ENCODE data around the gene GSK3A. TPM values are rescaled to one million over a fixed set of nuclear protein-coding genes. Genes with fewer than 3 reads are reported as not detected.

The GSK3A gene
- total and polyA plus RNA-seq, 2 donors (not counting 1 experiment from before 2014, with no cell fraction given), result 38.5 to 42.0 TPM

DNA sequence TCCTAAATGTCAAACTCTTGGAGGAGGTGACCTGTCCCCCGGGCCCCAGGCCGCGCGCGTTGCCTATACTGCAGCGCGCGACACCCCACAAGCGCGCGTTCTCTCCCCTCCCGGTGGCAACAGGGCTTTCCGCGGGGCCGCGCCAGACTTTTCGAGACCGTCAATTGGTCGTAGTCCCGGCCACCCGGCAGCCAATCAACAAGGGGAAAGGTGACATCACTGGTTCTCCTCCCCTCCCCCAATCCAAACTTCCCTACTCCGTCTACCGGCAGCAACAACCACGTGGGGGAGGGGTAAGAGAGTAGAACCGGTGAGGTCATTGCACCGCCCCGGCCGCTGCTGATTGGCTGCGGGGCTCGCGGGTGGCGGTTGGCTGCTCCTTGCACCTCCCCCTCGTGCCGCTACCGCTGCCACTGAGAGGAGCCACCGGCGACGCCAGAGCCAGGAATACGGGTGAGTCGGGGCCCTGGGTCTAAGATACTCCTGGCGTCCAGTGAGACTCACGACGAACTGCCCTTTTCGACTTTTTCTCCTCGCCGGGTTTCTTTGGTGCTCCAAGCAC is 25.8 kb upstream of the GSK3A start:
- Mint-ChIP-seq H3K4me1 (peaks cover 22% of the 10 kb centered on the region), H3K9me3 (ENCODE audit: insufficient read depth) (no peaks in the 10 kb centered on the region), H3K27ac (no peak overlapping the region), H3K4me3 (no peak overlapping the region), H3K27me3 (no peaks in the 10 kb centered on the region)
- Histone ChIP-seq H3K79me2 (ENCODE audit: control insufficient read depth, insufficient read depth, low read length) (peaks cover 38% of the 10 kb centered on the region), H3K36me3 (replicated peaks in 1 of 2; ENCODE audit: control extremely low read depth in 1 of 2, control insufficient read depth in 1 of 2, extremely low read depth in 1 of 2, insufficient read depth in 2 of 2, low read length in 1 of 2) (peaks cover 0 to 12% of the 10 kb centered on the region in 2 experiments), H3K27ac (ENCODE audit: low read length in 2 of 2) (peak overlapping the region; percentile 98 to 100), H3K4me3 (ENCODE audit: control extremely low read depth in 1 of 5, extremely low read depth in 1 of 5, insufficient read depth in 1 of 5, low read depth in 2 of 5, low read length in 4 of 5) (peak overlapping the region; percentile 74 to 95 (median 90)), H3K4me2 (replicated peaks; ENCODE audit: low read depth, low read length, poor library complexity, severe bottlenecking) (peak overlapping the region; percentile 95), H2AFZ (ENCODE audit: insufficient read depth, low read depth, low read length, poor library complexity, severe bottlenecking) (peak overlapping the region; percentile 92), H4K20me1 (ENCODE audit: control insufficient read depth, insufficient read depth, low read length, poor library complexity, severe bottlenecking) (no peaks in the 10 kb centered on the region), H3K9me3 (ENCODE audit: control extremely low read depth in 1 of 3, control insufficient read depth in 2 of 3, insufficient read depth in 1 of 3, low read length in 2 of 3) (no peaks in the 10 kb centered on the region), H3K9ac (ENCODE audit: low read length) (peak overlapping the region; percentile 98), H3K27me3 (replicated peaks in 1 of 4; ENCODE audit: control extremely low read depth in 1 of 4, control insufficient read depth in 3 of 4, insufficient read depth in 4 of 4, low read length in 3 of 4) (no peaks in the 10 kb centered on the region), H3K4me1 (ENCODE audit: control insufficient read depth in 2 of 2, insufficient read depth in 2 of 2, low read length in 2 of 2) (peaks cover 26 to 32% of the 10 kb centered on the region in 2 donors)
- TF ChIP-seq EZH2 (IDR thresholded peaks at IDR 0.05; ENCODE audit: borderline replicate concordance, insufficient read depth, low read depth, low read length, poor library complexity, severe bottlenecking), result no peak
- TF ChIP-seq, protein P1, sequence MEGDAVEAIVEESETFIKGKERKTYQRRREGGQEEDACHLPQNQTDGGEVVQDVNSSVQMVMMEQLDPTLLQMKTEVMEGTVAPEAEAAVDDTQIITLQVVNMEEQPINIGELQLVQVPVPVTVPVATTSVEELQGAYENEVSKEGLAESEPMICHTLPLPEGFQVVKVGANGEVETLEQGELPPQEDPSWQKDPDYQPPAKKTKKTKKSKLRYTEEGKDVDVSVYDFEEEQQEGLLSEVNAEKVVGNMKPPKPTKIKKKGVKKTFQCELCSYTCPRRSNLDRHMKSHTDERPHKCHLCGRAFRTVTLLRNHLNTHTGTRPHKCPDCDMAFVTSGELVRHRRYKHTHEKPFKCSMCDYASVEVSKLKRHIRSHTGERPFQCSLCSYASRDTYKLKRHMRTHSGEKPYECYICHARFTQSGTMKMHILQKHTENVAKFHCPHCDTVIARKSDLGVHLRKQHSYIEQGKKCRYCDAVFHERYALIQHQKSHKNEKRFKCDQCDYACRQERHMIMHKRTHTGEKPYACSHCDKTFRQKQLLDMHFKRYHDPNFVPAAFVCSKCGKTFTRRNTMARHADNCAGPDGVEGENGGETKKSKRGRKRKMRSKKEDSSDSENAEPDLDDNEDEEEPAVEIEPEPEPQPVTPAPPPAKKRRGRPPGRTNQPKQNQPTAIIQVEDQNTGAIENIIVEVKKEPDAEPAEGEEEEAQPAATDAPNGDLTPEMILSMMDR (IDR thresholded peaks at IDR 0.05), result no peak
- under 1% methylated on average over 35 of the region's 46 CpGs for WGBS (ENCODE audit: insufficient coverage)
- DNase-seq (peak; percentile 100), ATAC-seq (ENCODE audit: low read depth) (peak; percentile 62)
- ChIA-PET POLR2A (interaction anchor here (1.1 to 1.4 kb wide), 3 partner anchors 11 to 138 kb away, joined by 3 to 5 read pairs (median 4); no protein-coding TSS in a partner anchor), CTCF (interaction anchor here (2.6 kb wide), 1 partner anchor 11 kb away, joined by 13 read pairs; no protein-coding TSS in a partner anchor)
- intact Hi-C loops (cut with micrococcal nuclease), result loop anchor here (1.0 kb wide), 6 partner anchors 13 to 57 kb away; partner anchors contain the start of genes DEDD2, ERF, MEGF8 and PAFAH1B3

DNA sequence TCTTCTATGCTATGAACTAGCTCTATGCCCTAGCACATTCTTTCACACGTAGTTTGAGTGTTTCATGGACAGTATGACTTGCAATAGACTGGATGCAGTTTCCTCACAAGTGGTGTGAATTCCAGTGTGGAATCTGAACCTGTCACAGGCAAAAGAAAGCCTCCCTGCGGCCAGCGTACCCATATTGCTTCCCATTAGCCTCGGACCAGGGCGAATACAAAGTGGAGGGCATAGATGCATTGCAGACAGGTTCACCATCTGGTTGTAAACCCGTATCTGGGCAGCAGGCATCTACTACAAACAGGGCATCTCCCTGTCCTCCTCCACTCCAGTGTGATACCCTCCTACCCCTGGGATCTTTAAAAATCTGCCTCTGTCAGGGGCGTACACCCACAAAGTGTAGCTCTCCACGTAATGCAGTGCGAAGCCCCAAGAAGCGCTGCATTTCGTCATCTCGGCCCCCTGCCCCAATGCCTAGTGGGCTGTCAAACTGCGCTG is 25.3 kb upstream of the GSK3A start:
- Histone ChIP-seq H3K36me3 (replicated peaks in 1 of 2; ENCODE audit: control extremely low read depth in 1 of 2, control insufficient read depth in 1 of 2, extremely low read depth in 1 of 2, insufficient read depth in 2 of 2, low read length in 1 of 2) (peaks cover 0 to 8% of the 10 kb centered on the region in 2 experiments), H3K79me2 (ENCODE audit: control insufficient read depth, insufficient read depth, low read length) (peaks cover 33% of the 10 kb centered on the region), H3K4me1 (ENCODE audit: control insufficient read depth in 2 of 2, insufficient read depth in 2 of 2, low read length in 2 of 2) (peaks cover 26 to 32% of the 10 kb centered on the region in 2 donors), H3K9me3 (ENCODE audit: control extremely low read depth in 1 of 3, control insufficient read depth in 2 of 3, insufficient read depth in 1 of 3, low read length in 2 of 3) (no peaks in the 10 kb centered on the region), H3K27me3 (replicated peaks in 1 of 4; ENCODE audit: control extremely low read depth in 1 of 4, control insufficient read depth in 3 of 4, insufficient read depth in 4 of 4, low read length in 3 of 4) (no peaks in the 10 kb centered on the region), H2AFZ (ENCODE audit: insufficient read depth, low read depth, low read length, poor library complexity, severe bottlenecking) (peak overlapping the region; percentile 92), H3K27ac (ENCODE audit: low read length in 2 of 2) (peak overlapping the region; percentile 98 to 100), H3K4me2 (replicated peaks; ENCODE audit: low read depth, low read length, poor library complexity, severe bottlenecking) (peak overlapping the region; percentile 95), H4K20me1 (ENCODE audit: control insufficient read depth, insufficient read depth, low read length, poor library complexity, severe bottlenecking) (no peaks in the 10 kb centered on the region), H3K9ac (ENCODE audit: low read length) (peak overlapping the region; percentile 98), H3K4me3 (ENCODE audit: control extremely low read depth in 1 of 5, extremely low read depth in 1 of 5, insufficient read depth in 1 of 5, low read depth in 2 of 5, low read length in 4 of 5) (peak overlapping the region; percentile 72 to 95 (median 90))
- Mint-ChIP-seq H3K9me3 (ENCODE audit: insufficient read depth) (no peaks in the 10 kb centered on the region), H3K27ac (no peak overlapping the region), H3K4me3 (no peak overlapping the region), H3K4me1 (peaks cover 22% of the 10 kb centered on the region), H3K27me3 (no peaks in the 10 kb centered on the region)
- no peak for DNase-seq
- no peak for TF ChIP-seq EZH2 (IDR thresholded peaks at IDR 0.05; ENCODE audit: borderline replicate concordance, insufficient read depth, low read depth, low read length, poor library complexity, severe bottlenecking)
- TF ChIP-seq, protein P1 (IDR thresholded peaks at IDR 0.05), result no peak
- ChIA-PET CTCF (interaction anchor here (2.6 kb wide), 1 partner anchor 12 kb away, joined by 13 read pairs; no protein-coding TSS in a partner anchor), POLR2A (interaction anchor here (1.4 kb wide), 1 partner anchor 12 kb away, joined by 4 read pairs; no protein-coding TSS in a partner anchor)
- intact Hi-C loops (cut with micrococcal nuclease), result loop anchor here (1.0 kb wide), 6 partner anchors 12 to 58 kb away; partner anchors contain the start of genes DEDD2, ERF, MEGF8 and PAFAH1B3
- 16% methylated on average over 12 of the region's 13 CpGs for WGBS (ENCODE audit: insufficient coverage)
- no peak for ATAC-seq (ENCODE audit: low read depth)
